ENCODE data around the gene COPB2. TPM values are rescaled to one million over a fixed set of nuclear protein-coding genes. Genes with fewer than 3 reads are reported as not detected.

COPB2 gene
- polyA plus RNA-seq, 1 donor (not counting 4 experiments of a cell fraction or from before 2014, with no cell fraction given): 149 TPM

DNA sequence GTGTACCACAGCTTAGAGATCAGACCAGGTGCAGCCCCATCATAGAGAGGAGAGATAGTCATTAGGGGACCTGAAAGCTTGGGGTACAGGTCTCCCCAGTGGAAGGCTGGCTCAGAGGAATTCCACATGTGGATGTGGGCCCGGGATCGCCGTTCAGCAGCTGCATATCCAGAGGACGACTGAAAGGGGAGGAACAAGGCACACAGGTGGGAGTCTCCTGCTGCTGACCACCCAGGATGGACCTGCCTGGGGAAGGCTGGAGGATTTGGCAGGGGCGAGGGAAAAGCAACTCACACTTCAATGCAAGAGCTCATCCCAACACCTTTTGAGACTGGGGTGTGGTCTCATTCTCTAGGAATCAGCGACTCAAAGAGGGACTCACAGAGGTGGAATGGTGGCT, 70.6 kb downstream of the COPB2 start:
- Histone ChIP-seq H3K4me2 (ENCODE audit: control insufficient read depth, extremely low read depth, insufficient read depth, low read depth, low read length) (no peak overlapping the region), H3K27me3 (ENCODE audit: control insufficient read depth, extremely low read depth, insufficient read depth, low read length) (peaks cover 19% of the 10 kb centered on the region), H3K9ac (ENCODE audit: control insufficient read depth, extremely low read depth, insufficient read depth, low read length) (no peak overlapping the region), H3K4me3 (ENCODE audit: control insufficient read depth in 2 of 3, extremely low read depth in 1 of 3, insufficient read depth in 2 of 3, low read depth in 1 of 3, low read length in 3 of 3) (no peak overlapping the region), H4K20me1 (ENCODE audit: control insufficient read depth, extremely low read depth, insufficient read depth, low read length) (no peaks in the 10 kb centered on the region), H2AFZ (ENCODE audit: control insufficient read depth, low read length) (no peak overlapping the region), H3K27ac (ENCODE audit: control insufficient read depth, insufficient read depth, low read length) (no peak overlapping the region), H3K9me1 (ENCODE audit: control insufficient read depth, extremely low read depth, insufficient read depth, low read length) (no peaks in the 10 kb centered on the region), H3K36me3 (ENCODE audit: control insufficient read depth in 2 of 2, extremely low read depth in 1 of 2, insufficient read depth in 2 of 2, low read length in 2 of 2) (no peaks in the 10 kb centered on the region), H3K4me1 (ENCODE audit: control insufficient read depth, extremely low read depth, insufficient read depth, low read length) (peaks cover 13% of the 10 kb centered on the region), H3K9me3 (ENCODE audit: control insufficient read depth, low read depth, low read length) (no peaks in the 10 kb centered on the region), H3K79me2 (ENCODE audit: control insufficient read depth, insufficient read depth, low read length) (no peaks in the 10 kb centered on the region)
- no peak for DNase-seq (ENCODE audit: low read depth, low spot score)
- dilution Hi-C loops (cut with MboI; ENCODE audit: extremely low pct_ligation_motif_present, low sequenced_read_pairs): loop anchor here (25.0 kb wide), 2 partner anchors 207 to 382 kb away; partner anchors contain the start of genes FOXL2 and FOXL2NB
- TF ChIP-seq EZH2 (IDR thresholded peaks at IDR 0.05; ENCODE audit: low read length): no peak
- TF ChIP-seq, protein P1, sequence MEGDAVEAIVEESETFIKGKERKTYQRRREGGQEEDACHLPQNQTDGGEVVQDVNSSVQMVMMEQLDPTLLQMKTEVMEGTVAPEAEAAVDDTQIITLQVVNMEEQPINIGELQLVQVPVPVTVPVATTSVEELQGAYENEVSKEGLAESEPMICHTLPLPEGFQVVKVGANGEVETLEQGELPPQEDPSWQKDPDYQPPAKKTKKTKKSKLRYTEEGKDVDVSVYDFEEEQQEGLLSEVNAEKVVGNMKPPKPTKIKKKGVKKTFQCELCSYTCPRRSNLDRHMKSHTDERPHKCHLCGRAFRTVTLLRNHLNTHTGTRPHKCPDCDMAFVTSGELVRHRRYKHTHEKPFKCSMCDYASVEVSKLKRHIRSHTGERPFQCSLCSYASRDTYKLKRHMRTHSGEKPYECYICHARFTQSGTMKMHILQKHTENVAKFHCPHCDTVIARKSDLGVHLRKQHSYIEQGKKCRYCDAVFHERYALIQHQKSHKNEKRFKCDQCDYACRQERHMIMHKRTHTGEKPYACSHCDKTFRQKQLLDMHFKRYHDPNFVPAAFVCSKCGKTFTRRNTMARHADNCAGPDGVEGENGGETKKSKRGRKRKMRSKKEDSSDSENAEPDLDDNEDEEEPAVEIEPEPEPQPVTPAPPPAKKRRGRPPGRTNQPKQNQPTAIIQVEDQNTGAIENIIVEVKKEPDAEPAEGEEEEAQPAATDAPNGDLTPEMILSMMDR (optimal IDR thresholded peaks at IDR 0.05 in 1 of 3, IDR thresholded peaks at IDR 0.05 in 1 of 3, conservative IDR thresholded peaks at IDR 0.05 in 1 of 3; ENCODE audit: extremely low read depth in 1 of 3, insufficient read depth in 2 of 3, low read length in 3 of 3): no peak
- no peak for FAIRE-seq

DNA sequence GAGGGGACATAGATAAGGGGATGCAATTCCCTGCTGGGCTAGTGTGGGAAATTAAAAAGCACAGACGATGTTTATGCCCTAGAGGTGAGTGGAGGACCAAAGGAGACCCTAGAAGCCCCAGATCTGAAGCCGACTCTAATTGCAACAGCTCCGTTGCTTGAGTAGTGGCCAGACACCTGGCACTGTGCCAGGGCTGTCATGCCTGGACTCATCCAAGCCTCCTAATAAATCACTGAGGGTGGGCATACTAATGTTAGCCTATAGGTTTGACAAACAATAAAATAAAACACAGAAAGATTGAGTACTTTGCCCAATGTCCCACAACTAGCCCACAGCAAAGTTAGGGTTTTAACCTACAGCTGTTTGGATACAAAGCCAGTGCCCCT, 71.0 kb downstream of the COPB2 start:
- Histone ChIP-seq H3K4me3 (ENCODE audit: control insufficient read depth in 2 of 3, extremely low read depth in 1 of 3, insufficient read depth in 2 of 3, low read depth in 1 of 3, low read length in 3 of 3) (no peak overlapping the region), H2AFZ (ENCODE audit: control insufficient read depth, low read length) (no peak overlapping the region), H3K79me2 (ENCODE audit: control insufficient read depth, insufficient read depth, low read length) (no peaks in the 10 kb centered on the region), H3K27ac (ENCODE audit: control insufficient read depth, insufficient read depth, low read length) (no peak overlapping the region), H3K4me2 (ENCODE audit: control insufficient read depth, extremely low read depth, insufficient read depth, low read depth, low read length) (no peak overlapping the region), H3K9ac (ENCODE audit: control insufficient read depth, extremely low read depth, insufficient read depth, low read length) (no peak overlapping the region), H4K20me1 (ENCODE audit: control insufficient read depth, extremely low read depth, insufficient read depth, low read length) (no peaks in the 10 kb centered on the region), H3K9me3 (ENCODE audit: control insufficient read depth, low read depth, low read length) (no peaks in the 10 kb centered on the region), H3K9me1 (ENCODE audit: control insufficient read depth, extremely low read depth, insufficient read depth, low read length) (no peaks in the 10 kb centered on the region), H3K36me3 (ENCODE audit: control insufficient read depth in 2 of 2, extremely low read depth in 1 of 2, insufficient read depth in 2 of 2, low read length in 2 of 2) (no peaks in the 10 kb centered on the region), H3K27me3 (ENCODE audit: control insufficient read depth, extremely low read depth, insufficient read depth, low read length) (peaks cover 19% of the 10 kb centered on the region), H3K4me1 (ENCODE audit: control insufficient read depth, extremely low read depth, insufficient read depth, low read length) (peaks cover 13% of the 10 kb centered on the region)
- no peak for FAIRE-seq
- TF ChIP-seq, protein P1 (optimal IDR thresholded peaks at IDR 0.05 in 1 of 3, IDR thresholded peaks at IDR 0.05 in 1 of 3, conservative IDR thresholded peaks at IDR 0.05 in 1 of 3; ENCODE audit: extremely low read depth in 1 of 3, insufficient read depth in 2 of 3, low read length in 3 of 3): no peak
- no peak for TF ChIP-seq EZH2 (IDR thresholded peaks at IDR 0.05; ENCODE audit: low read length)
- no peak for DNase-seq (ENCODE audit: low read depth, low spot score)
- dilution Hi-C loops (cut with MboI; ENCODE audit: extremely low pct_ligation_motif_present, low sequenced_read_pairs): loop anchor here (25.0 kb wide), 2 partner anchors 206 to 381 kb away; partner anchors contain the start of genes FOXL2 and FOXL2NB
